Breast epithelium (tissue), 4 donors: ENCODE results near the gene PTPN1. TPM values are rescaled to one million over a fixed set of nuclear protein-coding genes. Genes with fewer than 3 reads are reported as not detected.

Source experiments
- DNase-seq, 2 donors: peaks; one replicate each; pipeline ENCODE4 v3.0.0-alpha.2; 2019; ENCODE audit warnings: low spot score in 2 of 2
- H3K27ac ChIP-seq, 2 donors: fragments of 200-600 bp; sonication (generic) in 1 of 2; one replicate each; pipeline ENCODE4 v1.5.1; 2016 to 2019; ENCODE audit warnings: mild to moderate bottlenecking in 1 of 2
- H3K27me3 ChIP-seq, 2 donors: fragments of 200-600 bp; sonication (generic) in 1 of 2; one replicate each; pipeline versions ENCODE4 v1.5.1 to v1.6.0; 2017 to 2019; ENCODE audit warnings: control low read depth in 1 of 2, mild to moderate bottlenecking in 1 of 2
- H3K36me3 ChIP-seq: fragments of 200-600 bp; one replicate; pipeline ENCODE4 v1.5.1; 2019
- H3K4me1 ChIP-seq, 2 donors: fragments of 200-600 bp; sonication (generic); one replicate each; pipeline ENCODE4 v1.5.1; 2016 to 2019; ENCODE audit warnings: control low read depth in 1 of 2
- H3K4me3 ChIP-seq, 3 donors: fragments of 200-600 bp; sonication (generic); 1 replicate in 2 of 3; 2 replicates in 1 of 3; pipeline ENCODE4 v1.5.1; 2016 to 2019; ENCODE audit warnings: mild to moderate bottlenecking in 3 of 3, moderate library complexity in 2 of 3
- H3K9me3 ChIP-seq, 2 donors: fragments of 200-600 bp; sonication (generic) in 1 of 2; one replicate each; pipeline ENCODE4 v1.5.1; 2016 to 2019; ENCODE audit warnings: control low read depth in 1 of 2
- CTCF ChIP-seq, 3 donors: fragments of 450-650 bp; IDR thresholded peaks; one replicate each; pipeline ENCODE4 v1.5.1; 2016 to 2017; ENCODE audit warnings: antibody characterized with exemption in 3 of 3, mild to moderate bottlenecking in 3 of 3, moderate library complexity in 3 of 3
- POLR2A ChIP-seq: fragments of 450-650 bp; IDR thresholded peaks from one replicate; pipeline ENCODE4 v1.6.1; 2016; ENCODE audit warnings: antibody characterized with exemption, mild to moderate bottlenecking, moderate library complexity
- POLR2AphosphoS5 ChIP-seq, 3 donors: sonication (generic); formaldehyde crosslinking; IDR thresholded peaks; one replicate each; pipeline ENCODE4 v1.6.1; 2017; ENCODE audit warnings: antibody characterized with exemption in 3 of 3
- intact Hi-C: fragments of 100-400 bp; cut with DNase I; formaldehyde crosslinking; loops from one replicate; pipeline ENCODE4 v1.15.1; 2023; ENCODE audit warnings: low total_unique reads
- total RNA-seq, 3 donors: library from RNA; depleted of rRNA; stranded (reverse); fragments of >200 nt; gene quantifications; one replicate each; pipeline ENCODE4 v1.1.0, GENCODE V29; 2016

PTPN1 gene
- total RNA-seq, 3 donors from 2014 or later = 23.8 to 29.2 (median 28.5) TPM

GRCh38 chr20:50546729-50547314, 36.6 kb downstream of the PTPN1 start:
- TF ChIP-seq POLR2A (no peak), POLR2AphosphoS5 (IDR thresholded peaks at IDR 0.05) (no peak), CTCF (IDR thresholded peaks at IDR 0.05) (no peak)
- Histone ChIP-seq H3K27me3 (no peaks in the 10 kb centered on the region), H3K4me3 (no peak overlapping the region), H3K9me3 (no peaks in the 10 kb centered on the region), H3K36me3 (no peaks in the 10 kb centered on the region), H3K27ac (no peak overlapping the region), H3K4me1 (no peaks in the 10 kb centered on the region)
- intact Hi-C loops = no loop called here
- DNase-seq = no peak

- Histone ChIP-seq H3K4me3 (no peak overlapping the region), H3K9me3 (no peaks in the 10 kb centered on the region), H3K27ac (no peak overlapping the region), H3K27me3 (no peaks in the 10 kb centered on the region), H3K36me3 (no peaks in the 10 kb centered on the region), H3K4me1 (no peaks in the 10 kb centered on the region)
- intact Hi-C loops = no loop called here
- TF ChIP-seq CTCF (IDR thresholded peaks at IDR 0.05) (no peak), POLR2AphosphoS5 (IDR thresholded peaks at IDR 0.05) (no peak), POLR2A (no peak)
- no peak for DNase-seq
Observed at GRCh38 chr20:50547964-50548363, 37.8 kb downstream of the PTPN1 start.

DNA sequence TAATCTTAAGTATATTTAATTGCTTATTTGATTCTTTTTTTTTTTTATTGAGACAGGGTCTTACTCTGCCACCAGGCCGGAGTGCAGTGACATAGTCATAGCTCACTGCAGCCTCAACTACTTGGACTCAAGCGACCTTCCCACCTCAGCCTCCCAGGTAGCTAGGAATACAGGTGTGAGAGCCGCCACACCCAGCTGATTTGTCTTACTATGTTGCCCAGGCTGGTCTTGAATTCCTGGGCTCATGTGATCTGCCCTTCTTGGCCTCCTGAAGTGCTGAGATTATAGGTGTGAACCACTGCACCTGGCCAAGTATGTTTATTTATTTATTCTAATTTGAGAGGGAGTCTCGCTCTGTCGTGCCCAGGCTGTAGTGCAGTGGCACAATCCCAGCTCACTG, 38.2 kb downstream of the PTPN1 start:
- H3K4me1 ChIP-seq = no peaks in the 10 kb centered on the region
- no peak overlapping the region for H3K4me3 ChIP-seq
- no peaks in the 10 kb centered on the region for H3K36me3 ChIP-seq
- H3K27ac ChIP-seq = no peak overlapping the region
- intact Hi-C loops = no loop called here
- H3K9me3 ChIP-seq = no peaks in the 10 kb centered on the region
- no peak for DNase-seq
- TF ChIP-seq POLR2A (no peak), CTCF (IDR thresholded peaks at IDR 0.05) (no peak), POLR2AphosphoS5 (IDR thresholded peaks at IDR 0.05) (no peak)
- no peaks in the 10 kb centered on the region for H3K27me3 ChIP-seq

GRCh38 chr20:50550531-50550930, 40.3 kb downstream of the PTPN1 start:
- H3K27me3 ChIP-seq = no peaks in the 10 kb centered on the region
- H3K36me3 ChIP-seq = no peaks in the 10 kb centered on the region
- no peak overlapping the region for H3K4me3 ChIP-seq
- intact Hi-C loops = loop anchor here (2.0 kb wide), 1 partner anchor 184 kb away; no protein-coding TSS in a partner anchor
- H3K9me3 ChIP-seq = no peaks in the 10 kb centered on the region
- TF ChIP-seq POLR2AphosphoS5 (IDR thresholded peaks at IDR 0.05) = no peak
- TF ChIP-seq CTCF (IDR thresholded peaks at IDR 0.05) = no peak
- TF ChIP-seq POLR2A = no peak
- no peak for DNase-seq
- H3K27ac ChIP-seq = no peak overlapping the region
- no peaks in the 10 kb centered on the region for H3K4me1 ChIP-seq

DNA sequence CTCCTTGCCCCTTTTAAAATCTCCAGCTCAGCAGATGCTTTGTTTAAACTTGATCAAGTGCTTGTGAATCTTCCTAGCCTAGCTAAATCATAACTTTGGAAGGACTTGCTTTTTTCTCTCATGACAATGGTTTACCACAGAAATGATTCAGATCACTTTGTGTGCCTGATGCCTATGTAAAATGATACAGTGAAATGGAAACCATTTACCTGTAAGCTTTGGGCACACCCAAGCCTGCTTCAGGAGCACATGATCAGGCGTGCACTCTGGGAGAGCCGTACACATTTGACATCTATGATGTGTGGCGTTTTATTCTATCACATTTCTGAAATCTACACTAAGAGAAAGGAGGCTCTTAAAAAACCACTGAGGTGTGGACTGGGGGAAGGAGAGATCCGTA, 41.1 kb downstream of the PTPN1 start:
- H3K27ac ChIP-seq = no peak overlapping the region
- no peaks in the 10 kb centered on the region for H3K9me3 ChIP-seq
- H3K4me3 ChIP-seq = no peak overlapping the region
- H3K27me3 ChIP-seq = no peaks in the 10 kb centered on the region
- TF ChIP-seq POLR2AphosphoS5 (IDR thresholded peaks at IDR 0.05) (no peak), CTCF (IDR thresholded peaks at IDR 0.05) (no peak), POLR2A (no peak)
- no peaks in the 10 kb centered on the region for H3K36me3 ChIP-seq
- no peaks in the 10 kb centered on the region for H3K4me1 ChIP-seq
- no peak for DNase-seq
- intact Hi-C loops = loop anchor here (2.0 kb wide), 1 partner anchor 184 kb away; no protein-coding TSS in a partner anchor
